Measurements from ENCODE around the gene SYNPO2.

Gene SYNPO2

GRCh38 chr4:118888666-118889311 is at the start of gene SYNPO2:
TSS of gene SYNPO2 (plus strand) at chr4:118888854. CDS start at chr4:118889037, 183 bp downstream.
- peak; percentile 90 for DNase-seq (ENCODE audit: low spot score)
- peak within 1 kb of the TSS; percentile 87 to 89 for H3K27ac ChIP-seq
- H3K4me3 ChIP-seq: peak within 1 kb of the TSS; percentile 83
- no peak for TF ChIP-seq CTCF (IDR thresholded peaks at IDR 0.05)

GRCh38 chr4:118839221-118839927 is 49.3 kb upstream of the SYNPO2 start:
- Histone ChIP-seq H3K27ac (no peak overlapping the region), H3K4me3 (no peak overlapping the region)
- TF ChIP-seq CTCF (IDR thresholded peaks at IDR 0.05): no peak
- DNase-seq (ENCODE audit: low spot score): no peak

- Histone ChIP-seq H3K4me3 (no peak overlapping the region), H3K27ac (no peak overlapping the region)
- no peak for TF ChIP-seq CTCF (IDR thresholded peaks at IDR 0.05)
- no peak for DNase-seq (ENCODE audit: low spot score)
Measured at GRCh38 chr4:118842055-118842454, 46.6 kb upstream of the SYNPO2 start.

GRCh38 chr4:118843237-118843636 is 45.4 kb upstream of the SYNPO2 start:
- Histone ChIP-seq H3K4me3 (no peak overlapping the region), H3K27ac (no peak overlapping the region)
- no peak for TF ChIP-seq CTCF (IDR thresholded peaks at IDR 0.05)
- no peak for DNase-seq (ENCODE audit: low spot score)

GRCh38 chr4:118845552-118846050 is 43.1 kb upstream of the SYNPO2 start:
- no peak for TF ChIP-seq CTCF (IDR thresholded peaks at IDR 0.05)
- Histone ChIP-seq H3K4me3 (no peak overlapping the region), H3K27ac (no peak overlapping the region)
- DNase-seq (ENCODE audit: low spot score): no peak

- H3K27ac ChIP-seq: no peak overlapping the region
- DNase-seq (ENCODE audit: low spot score): no peak
- H3K4me3 ChIP-seq: no peak overlapping the region
- TF ChIP-seq CTCF (IDR thresholded peaks at IDR 0.05): no peak
Measured at GRCh38 chr4:118846979-118847378, 41.7 kb upstream of the SYNPO2 start.

- no peak for TF ChIP-seq CTCF (IDR thresholded peaks at IDR 0.05)
- no peak for DNase-seq (ENCODE audit: low spot score)
- Histone ChIP-seq H3K27ac (no peak overlapping the region), H3K4me3 (no peak overlapping the region)
Measured at GRCh38 chr4:118848242-118848641, 40.4 kb upstream of the SYNPO2 start.
